KOPT-K1 (cell line): ENCODE data around the gene CSGALNACT2.
"Not testable (repeated sequence)": the region's sequence is repeated elsewhere in the genome, so short reads cannot be mapped to it uniquely, and the experiment has no call there.

Experiments
- H3K27ac ChIP-seq: fragments of 200-600 bp; sonication (generic); 2 replicates; pipeline ENCODE4 v1.5.1; 2016; ENCODE audit warnings: antibody characterized with exemption, mild to moderate bottlenecking, low read depth, low read length; ENCODE audit not compliant: poor library complexity, severe bottlenecking
- H3K36me3 ChIP-seq: fragments of 200-600 bp; sonication (generic); 2 replicates; pipeline ENCODE4 v1.5.1; 2017; ENCODE audit warnings: antibody characterized with exemption, mild to moderate bottlenecking, low read length, moderate library complexity; ENCODE audit not compliant: insufficient read depth
- H3K9me3 ChIP-seq: fragments of 200-600 bp; sonication (generic); 2 replicates; pipeline ENCODE4 v1.5.1; 2017; ENCODE audit warnings: antibody characterized with exemption, low read length, mild to moderate bottlenecking; ENCODE audit not compliant: insufficient read depth, poor library complexity, severe bottlenecking

The CSGALNACT2 gene, protein sequence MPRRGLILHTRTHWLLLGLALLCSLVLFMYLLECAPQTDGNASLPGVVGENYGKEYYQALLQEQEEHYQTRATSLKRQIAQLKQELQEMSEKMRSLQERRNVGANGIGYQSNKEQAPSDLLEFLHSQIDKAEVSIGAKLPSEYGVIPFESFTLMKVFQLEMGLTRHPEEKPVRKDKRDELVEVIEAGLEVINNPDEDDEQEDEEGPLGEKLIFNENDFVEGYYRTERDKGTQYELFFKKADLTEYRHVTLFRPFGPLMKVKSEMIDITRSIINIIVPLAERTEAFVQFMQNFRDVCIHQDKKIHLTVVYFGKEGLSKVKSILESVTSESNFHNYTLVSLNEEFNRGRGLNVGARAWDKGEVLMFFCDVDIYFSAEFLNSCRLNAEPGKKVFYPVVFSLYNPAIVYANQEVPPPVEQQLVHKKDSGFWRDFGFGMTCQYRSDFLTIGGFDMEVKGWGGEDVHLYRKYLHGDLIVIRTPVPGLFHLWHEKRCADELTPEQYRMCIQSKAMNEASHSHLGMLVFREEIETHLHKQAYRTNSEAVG

DNA sequence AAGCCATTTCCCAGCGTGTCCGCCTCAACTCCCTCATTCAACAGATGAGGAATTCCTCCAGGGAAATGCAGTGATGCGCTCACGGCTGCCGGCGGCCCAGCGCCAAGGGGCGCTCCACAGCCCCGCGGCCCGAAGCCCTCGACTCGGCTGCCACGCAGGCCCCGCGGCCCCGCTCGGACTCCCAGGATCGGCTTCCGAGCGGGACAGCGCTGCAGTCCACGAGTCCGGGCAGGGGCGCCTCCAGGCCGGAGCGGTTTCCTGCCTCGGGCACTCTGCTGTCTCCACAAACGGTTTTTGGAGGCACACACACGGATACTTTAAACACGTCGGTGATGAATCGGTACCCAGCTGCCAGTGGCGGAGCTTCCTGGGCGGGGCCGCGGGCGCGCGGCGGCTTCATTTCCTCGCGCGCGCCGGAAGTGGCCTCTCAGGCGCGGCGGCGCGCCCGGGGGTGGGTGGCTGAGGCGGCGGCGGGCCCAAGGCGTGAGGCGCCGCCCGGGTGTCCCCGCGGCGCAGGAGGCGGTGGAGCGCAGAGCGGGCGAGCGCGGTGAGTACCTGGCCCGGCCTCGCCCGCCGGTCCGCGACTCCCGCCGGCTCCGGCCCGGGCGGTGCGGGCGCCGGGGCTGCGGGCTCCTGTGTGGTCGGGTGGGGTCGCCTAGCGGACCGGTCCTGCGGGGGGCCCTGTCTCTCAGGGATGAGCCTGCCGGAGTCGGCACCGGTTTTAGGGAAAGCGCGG is at the start of gene CSGALNACT2:
Gene CSGALNACT2, plus strand, starts transcription at position 425 of the 736 bp plus-strand sequence. CDS start 16,705 bp downstream, outside the sequence.
- H3K9me3 ChIP-seq = no peaks in the 10 kb centered on the region
- H3K27ac ChIP-seq = peak within 1 kb of the TSS; percentile 93
- no peaks in the 10 kb centered on the region for H3K36me3 ChIP-seq

DNA sequence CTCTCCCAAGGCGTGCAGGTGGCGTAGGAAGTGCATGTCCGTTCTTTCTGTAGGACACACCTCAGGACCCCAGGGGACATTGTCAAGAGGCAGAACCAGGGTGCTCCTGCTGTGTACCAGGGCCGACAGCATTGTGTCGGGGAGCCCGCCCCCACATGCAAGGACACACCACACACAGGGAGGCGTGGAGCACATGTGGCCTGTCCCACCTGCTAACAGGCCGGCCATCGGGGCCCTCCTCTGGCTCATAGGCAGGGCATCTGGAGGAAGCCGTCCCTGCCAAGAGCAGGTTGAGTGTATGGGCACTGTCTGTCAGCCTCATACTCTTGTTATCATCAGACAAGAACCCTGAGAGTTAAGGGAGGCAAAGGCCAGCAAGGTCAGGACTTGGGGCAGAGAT is 48.7 kb upstream of the CSGALNACT2 start:
- no peaks in the 10 kb centered on the region for H3K36me3 ChIP-seq
- H3K9me3 ChIP-seq = no peaks in the 10 kb centered on the region
- no peak overlapping the region for H3K27ac ChIP-seq

DNA sequence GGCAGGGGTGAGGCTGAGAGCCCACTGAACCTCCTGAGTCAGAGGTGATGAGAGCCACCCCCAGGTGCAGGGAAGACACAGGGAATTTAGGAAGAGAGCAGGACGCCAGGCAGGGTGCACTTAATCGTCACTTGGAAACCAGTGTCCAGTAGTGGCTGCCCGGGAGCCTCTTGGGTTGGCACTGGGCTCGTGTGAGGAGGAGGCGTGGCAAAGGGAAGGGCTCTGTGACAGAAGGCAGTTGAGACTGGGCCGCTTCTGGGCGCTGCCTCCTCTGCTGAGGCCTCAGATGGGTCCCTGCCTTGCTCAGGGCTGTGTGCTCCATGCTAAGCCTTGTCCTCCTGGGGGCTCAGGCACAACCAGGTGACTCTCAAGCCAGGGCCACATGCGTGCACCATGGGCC is 48.1 kb upstream of the CSGALNACT2 start:
- Histone ChIP-seq H3K9me3 (no peaks in the 10 kb centered on the region), H3K27ac (no peak overlapping the region), H3K36me3 (no peaks in the 10 kb centered on the region)

DNA sequence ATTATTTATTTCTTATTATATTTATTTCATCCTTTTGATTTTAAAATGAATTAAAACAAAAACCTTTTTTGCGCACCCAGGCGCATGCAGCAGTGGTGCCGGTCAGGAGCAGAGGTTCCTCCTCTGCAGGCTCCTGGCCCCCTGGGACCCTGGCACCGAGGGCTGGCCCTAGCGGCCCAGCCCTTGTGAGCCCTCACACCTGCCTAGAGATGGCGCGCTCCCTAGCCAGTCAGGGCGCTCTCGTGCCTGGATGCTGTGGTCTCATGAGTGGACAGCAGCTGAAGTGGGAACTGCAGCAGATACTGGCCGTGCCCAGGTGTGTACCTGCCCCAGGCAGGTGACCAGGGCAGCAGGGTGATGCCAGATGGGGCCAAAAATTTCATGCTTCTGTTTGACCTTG is 47.6 kb upstream of the CSGALNACT2 start:
- Histone ChIP-seq H3K27ac (no peak overlapping the region), H3K9me3 (no peaks in the 10 kb centered on the region), H3K36me3 (no peaks in the 10 kb centered on the region)

DNA sequence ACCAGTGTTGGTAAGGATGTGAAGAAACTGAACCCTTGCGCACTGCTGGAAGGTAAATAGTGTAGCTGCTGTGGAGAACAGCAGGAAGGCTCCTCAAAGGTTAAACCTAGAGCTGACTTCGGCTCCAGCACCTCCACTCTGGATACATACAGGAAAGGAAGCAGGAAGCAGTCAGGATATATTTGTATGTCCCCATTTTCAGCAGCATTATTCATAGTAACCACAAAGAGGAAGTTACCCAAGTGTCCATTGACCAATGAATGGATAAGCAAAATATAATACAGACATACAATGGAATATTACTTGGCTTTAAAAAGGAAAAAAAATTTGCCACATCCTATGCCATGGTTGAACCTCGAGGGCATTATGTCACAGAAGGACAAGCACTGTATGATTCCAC is 46.4 kb upstream of the CSGALNACT2 start:
- Histone ChIP-seq H3K9me3 (no peaks in the 10 kb centered on the region), H3K36me3 (no peaks in the 10 kb centered on the region), H3K27ac (no peak overlapping the region)

DNA sequence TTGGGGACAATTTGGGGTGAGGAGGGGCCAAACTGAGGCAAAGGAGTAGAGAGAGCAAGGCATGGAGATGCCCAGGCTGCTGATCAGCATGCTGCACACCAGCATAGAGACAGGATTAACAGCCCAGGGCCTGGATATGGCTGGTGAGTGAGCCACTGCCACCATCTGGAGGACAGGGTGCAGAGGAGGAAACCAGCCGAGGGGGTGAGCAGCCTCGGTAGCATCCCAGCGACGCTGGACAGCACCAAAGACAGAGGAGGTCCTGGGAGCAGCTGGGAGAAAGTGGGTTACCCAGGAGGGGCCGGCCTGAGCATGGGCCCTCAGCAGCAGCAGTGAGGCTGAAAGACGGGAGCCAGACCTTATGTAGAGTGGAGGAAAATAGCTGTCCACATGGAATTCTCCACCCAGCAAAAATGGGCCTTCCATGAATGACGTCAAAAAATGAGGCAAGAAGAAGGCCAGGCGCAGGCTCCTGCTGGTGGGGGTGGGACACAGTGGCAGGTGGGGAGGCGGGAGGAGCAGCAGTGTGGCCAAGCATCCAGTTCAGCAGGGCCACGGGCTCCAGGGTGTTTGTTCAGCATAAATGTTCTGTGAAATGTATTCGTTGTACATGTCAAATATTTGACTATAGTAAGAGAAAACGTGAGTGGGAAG is 44.7 kb upstream of the CSGALNACT2 start:
- H3K27ac ChIP-seq = no peak overlapping the region
- H3K9me3 ChIP-seq = no peaks in the 10 kb centered on the region

DNA sequence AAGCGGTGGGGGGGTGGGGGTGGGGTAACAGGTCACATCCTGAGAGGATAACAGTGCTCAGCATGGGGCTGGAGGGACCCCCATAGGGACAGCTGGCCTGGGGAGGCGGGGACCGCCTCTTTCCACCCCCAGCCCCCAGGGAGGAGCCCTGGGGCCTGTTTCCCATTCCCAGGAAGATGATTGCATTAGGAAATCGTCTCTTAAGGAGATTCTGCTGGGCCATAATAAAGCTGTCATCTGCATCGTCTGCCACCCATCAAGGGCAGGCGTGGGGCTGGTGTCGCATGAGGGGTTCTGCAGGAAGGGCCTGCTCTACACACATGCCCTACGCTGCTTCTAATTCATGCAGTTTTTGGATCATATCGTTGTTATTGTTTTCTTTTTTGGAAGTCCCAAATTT is 44.2 kb upstream of the CSGALNACT2 start:
- Histone ChIP-seq H3K36me3 (no peaks in the 10 kb centered on the region), H3K27ac (no peak overlapping the region), H3K9me3 (no peaks in the 10 kb centered on the region)

More for the DNA sequence above, 44.7 kb upstream of the CSGALNACT2 start:
- no peaks in the 10 kb centered on the region for H3K36me3 ChIP-seq

DNA sequence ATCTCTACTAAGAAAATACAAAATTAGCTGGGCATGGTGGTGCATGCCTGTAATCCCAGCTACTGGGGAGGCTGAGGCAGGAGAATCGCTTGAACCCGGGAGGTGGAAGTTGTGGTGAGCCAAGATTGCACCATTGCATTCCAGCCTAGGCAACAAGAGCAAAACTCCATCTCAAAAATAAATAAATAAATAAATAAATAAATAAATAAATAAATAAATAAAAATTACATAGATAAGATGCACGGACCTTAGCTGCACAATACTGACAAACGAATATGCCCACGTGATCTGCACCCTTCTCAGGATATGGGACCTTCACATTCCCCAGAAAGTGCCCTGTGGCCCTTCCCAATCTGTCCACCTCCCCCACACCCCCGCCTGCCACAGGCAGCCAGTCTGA is 38.9 kb upstream of the CSGALNACT2 start:
- not testable (repeated sequence) for H3K27ac ChIP-seq, H3K36me3 ChIP-seq, H3K9me3 ChIP-seq

DNA sequence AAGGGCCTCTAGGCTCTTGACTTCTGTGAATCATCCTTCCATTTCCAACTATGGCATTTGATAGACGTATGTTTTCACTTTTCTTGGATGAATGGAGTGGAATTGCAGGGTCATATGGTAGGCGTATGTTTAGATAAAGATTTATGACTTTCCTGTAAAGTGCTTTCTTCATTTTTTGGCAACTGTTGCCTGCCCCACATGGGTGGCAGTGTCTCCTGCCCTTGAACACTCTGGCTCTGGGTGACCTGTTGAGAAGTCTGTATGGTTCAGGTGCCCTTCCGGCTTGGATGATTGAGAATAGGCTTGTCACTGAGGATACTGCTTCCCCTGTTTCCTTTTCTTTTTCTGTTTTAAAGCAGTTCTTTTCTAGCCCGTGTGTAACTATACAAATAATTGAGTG is 38.3 kb upstream of the CSGALNACT2 start:
- Histone ChIP-seq H3K27ac (no peak overlapping the region), H3K36me3 (no peaks in the 10 kb centered on the region), H3K9me3 (no peaks in the 10 kb centered on the region)

DNA sequence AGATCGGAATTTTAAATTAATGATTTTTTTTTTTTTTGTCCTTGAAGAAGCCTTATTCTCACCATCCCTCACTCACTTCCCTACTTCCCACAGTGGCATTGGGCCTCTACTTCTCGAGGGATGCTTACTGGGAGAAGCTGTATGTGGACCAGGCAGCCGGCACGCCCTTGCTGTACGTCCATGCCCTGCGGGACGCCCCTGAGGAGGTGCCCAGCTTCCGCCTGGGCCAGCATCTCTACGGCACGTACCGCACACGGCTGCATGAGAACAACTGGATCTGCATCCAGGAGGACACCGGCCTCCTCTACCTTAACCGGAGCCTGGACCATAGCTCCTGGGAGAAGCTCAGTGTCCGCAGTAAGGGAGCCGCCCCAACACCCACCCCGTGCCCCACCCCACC is 37.9 kb upstream of the CSGALNACT2 start:
- Histone ChIP-seq H3K27ac (no peak overlapping the region), H3K9me3 (no peaks in the 10 kb centered on the region), H3K36me3 (no peaks in the 10 kb centered on the region)

DNA sequence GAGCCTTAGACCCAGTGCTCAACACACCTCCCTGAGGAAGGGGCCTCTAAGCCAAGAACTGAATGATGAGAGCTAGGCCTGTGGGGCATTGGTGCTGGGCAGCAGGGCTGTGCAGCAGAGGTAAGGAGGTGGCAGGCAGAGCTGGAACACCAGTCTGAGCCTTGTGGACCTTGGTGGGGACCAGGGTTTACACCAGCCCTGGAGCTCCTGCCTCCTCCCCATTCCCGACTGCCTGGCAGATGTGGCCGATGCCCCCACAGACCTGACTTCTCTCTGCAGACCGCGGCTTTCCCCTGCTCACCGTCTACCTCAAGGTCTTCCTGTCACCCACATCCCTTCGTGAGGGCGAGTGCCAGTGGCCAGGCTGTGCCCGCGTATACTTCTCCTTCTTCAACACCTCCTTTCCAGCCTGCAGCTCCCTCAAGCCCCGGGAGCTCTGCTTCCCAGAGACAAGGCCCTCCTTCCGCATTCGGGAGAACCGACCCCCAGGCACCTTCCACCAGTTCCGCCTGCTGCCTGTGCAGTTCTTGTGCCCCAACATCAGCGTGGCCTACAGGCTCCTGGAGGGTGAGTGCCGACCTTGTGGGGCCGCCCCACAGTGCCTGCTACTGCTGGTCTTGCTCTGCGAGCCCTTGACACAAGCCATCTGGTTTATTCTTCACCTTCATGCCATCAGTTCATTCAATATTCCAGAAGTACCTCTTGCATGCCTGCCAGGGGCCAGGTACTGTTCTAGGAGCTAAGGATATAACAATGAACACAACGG is 36.0 kb upstream of the CSGALNACT2 start:
- no peaks in the 10 kb centered on the region for H3K36me3 ChIP-seq
- H3K9me3 ChIP-seq = no peaks in the 10 kb centered on the region
- H3K27ac ChIP-seq = no peak overlapping the region

DNA sequence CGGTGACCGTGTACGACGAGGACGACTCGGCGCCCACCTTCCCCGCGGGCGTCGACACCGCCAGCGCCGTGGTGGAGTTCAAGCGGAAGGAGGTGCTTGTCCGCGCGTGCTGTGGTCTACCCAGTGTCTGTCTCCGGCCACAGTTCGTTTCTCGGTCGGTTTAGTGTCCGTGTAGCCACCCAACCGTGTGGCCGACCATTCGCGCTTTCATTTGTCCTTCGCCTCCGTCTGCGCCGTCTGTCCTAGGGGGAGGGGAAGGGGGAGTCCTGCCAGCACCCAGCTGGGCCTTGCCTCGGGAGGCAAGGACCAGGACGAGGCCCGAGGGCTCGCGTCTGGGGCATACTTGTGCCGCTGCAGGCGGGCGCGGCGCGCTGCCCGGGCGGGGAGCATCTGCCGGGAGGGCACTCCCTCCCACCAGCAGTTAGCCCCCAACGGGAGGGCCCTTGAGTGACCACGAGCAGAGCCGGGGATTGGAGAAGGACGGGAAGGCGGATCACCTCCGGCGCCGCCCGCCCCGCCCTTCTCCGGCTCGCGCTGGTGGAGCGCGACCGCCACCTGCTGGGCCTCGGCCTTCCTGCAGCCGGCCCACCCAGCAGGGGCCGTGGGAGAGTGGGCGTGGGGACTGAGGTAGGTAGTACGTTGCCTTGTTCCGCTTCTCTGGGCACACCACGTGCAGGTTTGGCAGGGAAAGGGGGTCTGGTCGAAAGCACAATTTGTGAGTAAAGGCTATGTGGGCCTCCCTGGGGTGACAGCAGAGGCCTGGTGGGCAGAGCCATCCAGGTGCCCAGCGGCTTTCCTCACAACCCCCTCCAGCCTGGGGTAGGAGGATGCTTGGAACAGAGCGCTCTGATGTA is 32.9 kb upstream of the CSGALNACT2 start:
- no peaks in the 10 kb centered on the region for H3K9me3 ChIP-seq
- H3K27ac ChIP-seq = no peak overlapping the region
- no peaks in the 10 kb centered on the region for H3K36me3 ChIP-seq

DNA sequence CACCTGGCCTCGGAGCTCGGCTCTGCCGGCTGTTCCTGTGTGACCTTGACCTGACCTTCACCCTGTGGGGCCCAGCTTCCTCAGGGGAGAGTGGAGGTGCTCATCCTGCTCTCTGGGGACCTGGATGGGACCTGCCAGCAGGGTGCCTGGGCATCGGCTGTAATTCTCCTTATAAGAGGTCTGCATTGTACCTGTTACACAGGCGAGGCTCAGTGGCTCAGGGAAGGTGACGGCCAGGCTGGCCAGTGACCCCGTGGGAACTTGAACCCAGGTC is 32.4 kb upstream of the CSGALNACT2 start:
- H3K27ac ChIP-seq = no peak overlapping the region
- H3K9me3 ChIP-seq = no peaks in the 10 kb centered on the region
- no peaks in the 10 kb centered on the region for H3K36me3 ChIP-seq
